Thymus (tissue), 11 donors: ENCODE data around the gene DPF1. TPM values are rescaled to one million over a fixed set of nuclear protein-coding genes. Genes with fewer than 3 reads are reported as not detected.

Experiments used
- DNase-seq, 9 donors: peaks; one replicate each; pipeline ENCODE4 v3.0.0-alpha.2; 2013; ENCODE audit warnings: low spot score in 9 of 9, low read depth in 6 of 9, missing footprints in 1 of 9
- H3K27ac ChIP-seq, 2 donors: one replicate each; pipeline ENCODE4 v1.5.1; 2013; ENCODE audit warnings: control low read depth in 1 of 2, low read depth in 1 of 2, low read length in 1 of 2, mild to moderate bottlenecking in 1 of 2, moderate library complexity in 1 of 2
- H3K27me3 ChIP-seq, 2 donors: one replicate each; pipeline ENCODE4 v1.5.1; 2013; ENCODE audit warnings: low read length in 1 of 2; ENCODE audit not compliant: control insufficient read depth in 2 of 2, insufficient read depth in 1 of 2
- H3K36me3 ChIP-seq, 2 donors: one replicate each; pipeline ENCODE4 v1.5.1; 2013; ENCODE audit warnings: low read length in 1 of 2, mild to moderate bottlenecking in 1 of 2, moderate library complexity in 1 of 2; ENCODE audit not compliant: control insufficient read depth in 2 of 2, insufficient read depth in 2 of 2
- H3K4me1 ChIP-seq, 2 donors: one replicate each; pipeline ENCODE4 v1.5.1; 2013; ENCODE audit warnings: low read length in 2 of 2; ENCODE audit not compliant: control insufficient read depth in 2 of 2, insufficient read depth in 2 of 2
- H3K4me3 ChIP-seq, 2 donors: one replicate each; pipeline ENCODE4 v1.5.1; 2013; ENCODE audit warnings: low read length in 2 of 2, control low read depth in 1 of 2, mild to moderate bottlenecking in 1 of 2
- H3K9me3 ChIP-seq, 2 donors: one replicate each; pipeline ENCODE4 v1.5.1; 2013; ENCODE audit warnings: low read length in 1 of 2, mild to moderate bottlenecking in 1 of 2; ENCODE audit not compliant: control insufficient read depth in 2 of 2, insufficient read depth in 1 of 2
- WGBS: extraction: QIAGEN DNeasy Blood & Tissue Kit; methylation state at CpG from one replicate; pipeline ENCODE4 v1.1.7; 2013; 5-methylcytosine and 5-hydroxymethylcytosine counted together
- polyA plus RNA-seq: library from polyadenylated mRNA; stranded (reverse); fragments of 200-250 nt; gene quantifications from one replicate; pipeline ENCODE4 v1.2.3, GENCODE V29; 2013
- total RNA-seq: library from RNA; stranded (reverse); fragments of 120-200 nt; gene quantifications from one replicate; pipeline ENCODE4 v1.2.4, GENCODE V29; 2013
- donor health status: healthy.

The DPF1 gene
- total and polyA plus RNA-seq, 2 donors, result 0.09 to 0.24 TPM

- H3K4me1 ChIP-seq, result peaks cover 13 to 20% of the 10 kb centered on the region in 2 donors
- no peaks in the 10 kb centered on the region for H3K9me3 ChIP-seq
- no peak overlapping the region for H3K27ac ChIP-seq
- WGBS, result 97% methylated on average over 16 of the region's 16 CpGs
- no peak overlapping the region for H3K4me3 ChIP-seq
- peaks cover 0 to 21% of the 10 kb centered on the region in 2 donors for H3K36me3 ChIP-seq
- H3K27me3 ChIP-seq, result peaks cover 26 to 38% of the 10 kb centered on the region in 2 donors
- DNase-seq, result no peak
Measured at GRCh38 chr19:38206928-38207327, 17.1 kb downstream of the DPF1 start.

DNA sequence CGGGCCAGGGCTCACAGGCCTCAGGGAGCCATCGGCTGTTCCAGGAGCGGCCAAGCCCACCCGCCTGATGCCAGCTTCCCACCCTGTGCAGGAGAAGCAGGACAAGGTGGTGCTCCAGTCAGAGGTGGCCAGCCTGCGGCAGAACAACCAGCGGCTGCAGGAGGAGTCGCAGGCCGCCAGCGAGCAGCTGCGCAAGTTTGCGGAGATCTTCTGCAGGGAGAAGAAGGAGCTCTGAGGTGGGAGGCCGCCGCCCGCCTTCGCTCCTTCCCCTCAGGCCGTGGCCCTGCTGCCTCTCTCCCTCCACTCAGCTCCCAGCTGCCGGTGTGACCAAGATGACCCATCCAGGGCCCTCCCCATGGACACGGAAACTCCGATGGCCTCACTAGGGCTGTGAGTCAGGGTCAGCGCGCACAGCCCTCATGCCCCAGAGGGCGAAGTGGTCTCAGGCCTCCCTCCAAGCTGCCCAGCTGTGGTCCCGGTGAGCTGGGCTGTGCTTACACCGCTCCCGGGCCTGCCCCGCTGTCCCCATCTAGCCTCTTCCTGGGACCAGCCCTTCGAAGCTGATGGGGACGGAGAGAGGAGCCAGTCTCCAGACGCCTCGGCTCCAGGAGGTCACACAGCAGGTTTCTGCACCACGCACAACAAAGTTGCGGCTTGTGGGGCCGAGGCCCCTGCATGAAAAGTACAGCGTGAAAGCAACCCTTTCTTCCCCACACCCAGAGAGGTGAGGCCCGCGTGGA is 17.8 kb downstream of the DPF1 start:
- H3K4me3 ChIP-seq, result no peak overlapping the region
- 94% methylated on average over 36 of the region's 36 CpGs for WGBS
- H3K9me3 ChIP-seq, result no peaks in the 10 kb centered on the region
- DNase-seq, result no peak
- peaks cover 13 to 16% of the 10 kb centered on the region in 2 donors for H3K4me1 ChIP-seq
- no peak overlapping the region for H3K27ac ChIP-seq
- H3K36me3 ChIP-seq, result peaks cover 0 to 21% of the 10 kb centered on the region in 2 donors
- H3K27me3 ChIP-seq, result peaks cover 19 to 30% of the 10 kb centered on the region in 2 donors

DNA sequence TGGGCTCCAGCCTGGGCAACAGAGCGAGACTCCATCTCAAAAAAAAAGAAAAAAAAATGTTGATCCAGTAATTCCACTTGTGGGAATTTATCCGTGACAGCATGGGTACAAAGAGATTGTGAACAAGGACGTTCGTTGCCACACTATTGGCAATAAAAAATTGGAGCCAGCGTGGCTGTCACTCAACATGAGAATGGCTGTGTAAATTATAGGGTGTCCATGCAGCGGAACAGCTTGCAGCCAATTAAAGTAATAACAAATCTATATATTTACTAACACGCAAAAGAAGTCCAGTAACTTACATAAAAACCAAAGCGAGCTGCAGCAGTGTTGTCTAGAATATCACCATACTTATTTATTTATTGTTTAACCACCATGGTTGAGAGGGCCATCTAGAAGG is 19.3 kb downstream of the DPF1 start:
- DNase-seq, result no peak
- WGBS, result 98% methylated on average over 8 of the region's 8 CpGs
- Histone ChIP-seq H3K36me3 (peaks cover 0 to 21% of the 10 kb centered on the region in 2 donors), H3K27ac (no peak overlapping the region), H3K4me1 (peaks cover 3 to 4% of the 10 kb centered on the region in 2 donors), H3K27me3 (peaks cover 8 to 16% of the 10 kb centered on the region in 2 donors), H3K9me3 (no peaks in the 10 kb centered on the region), H3K4me3 (no peak overlapping the region)

DNA sequence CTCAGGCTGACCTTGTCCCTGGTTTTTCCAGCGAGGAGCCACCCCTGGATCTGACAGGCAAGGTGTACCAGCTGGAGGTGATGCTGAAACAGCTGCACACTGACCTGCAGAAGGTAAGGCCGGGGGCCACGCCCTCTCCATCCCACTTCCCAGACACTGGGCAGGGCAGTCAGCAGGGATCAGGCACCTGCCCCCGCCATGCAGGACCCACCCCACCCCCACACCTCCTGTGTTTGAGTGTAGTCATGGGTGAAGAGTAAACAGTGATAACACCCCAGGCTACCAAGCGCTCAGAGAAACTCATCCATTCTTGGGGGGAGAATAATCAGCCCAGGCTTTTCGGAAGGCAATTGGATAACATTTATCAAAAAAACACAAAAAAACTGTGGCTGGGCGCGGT is 19.9 kb downstream of the DPF1 start:
- Histone ChIP-seq H3K9me3 (no peaks in the 10 kb centered on the region), H3K36me3 (peaks cover 0 to 21% of the 10 kb centered on the region in 2 donors), H3K4me1 (no peaks in the 10 kb centered on the region), H3K4me3 (no peak overlapping the region), H3K27me3 (peaks cover 2 to 9% of the 10 kb centered on the region in 2 donors), H3K27ac (no peak overlapping the region)
- WGBS, result 97% methylated on average over 8 of the region's 8 CpGs
- no peak for DNase-seq

DNA sequence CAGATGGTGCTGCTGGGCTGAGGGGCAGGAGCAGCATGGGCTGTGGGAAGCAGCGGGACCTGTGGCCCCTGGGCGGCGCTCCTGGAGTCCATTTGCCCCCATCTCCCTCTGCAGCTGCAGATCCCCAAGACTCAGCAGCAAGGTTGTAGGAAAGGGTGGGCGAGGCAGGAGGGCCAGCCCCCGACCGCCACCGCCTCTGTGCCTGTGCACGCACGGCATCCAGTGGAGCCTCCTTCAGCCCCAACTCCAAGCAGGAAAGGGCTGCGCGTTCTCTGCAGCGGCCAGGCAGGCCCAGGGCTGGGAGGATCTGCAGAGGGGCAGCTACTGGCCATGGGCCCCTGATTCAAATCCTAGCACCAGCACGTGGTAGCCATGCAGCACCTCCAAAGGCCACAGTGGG is 20.8 kb downstream of the DPF1 start:
- 98% methylated on average over 13 of the region's 13 CpGs for WGBS
- H3K4me3 ChIP-seq, result no peak overlapping the region
- no peak overlapping the region for H3K27ac ChIP-seq
- peaks cover 0 to 21% of the 10 kb centered on the region in 2 donors for H3K36me3 ChIP-seq
- peaks cover 0 to under 1% of the 10 kb centered on the region in 2 donors for H3K27me3 ChIP-seq
- no peak for DNase-seq
- H3K4me1 ChIP-seq, result no peaks in the 10 kb centered on the region
- H3K9me3 ChIP-seq, result no peaks in the 10 kb centered on the region

- DNase-seq, result no peak
- 98% methylated on average over 14 of the region's 14 CpGs for WGBS
- peaks cover 0 to 21% of the 10 kb centered on the region in 2 donors for H3K36me3 ChIP-seq
- H3K27me3 ChIP-seq, result no peaks in the 10 kb centered on the region
- no peaks in the 10 kb centered on the region for H3K4me1 ChIP-seq
- no peak overlapping the region for H3K27ac ChIP-seq
- H3K4me3 ChIP-seq, result no peak overlapping the region
- no peaks in the 10 kb centered on the region for H3K9me3 ChIP-seq
Measured at GRCh38 chr19:38202504-38202903, 21.5 kb downstream of the DPF1 start.

DNA sequence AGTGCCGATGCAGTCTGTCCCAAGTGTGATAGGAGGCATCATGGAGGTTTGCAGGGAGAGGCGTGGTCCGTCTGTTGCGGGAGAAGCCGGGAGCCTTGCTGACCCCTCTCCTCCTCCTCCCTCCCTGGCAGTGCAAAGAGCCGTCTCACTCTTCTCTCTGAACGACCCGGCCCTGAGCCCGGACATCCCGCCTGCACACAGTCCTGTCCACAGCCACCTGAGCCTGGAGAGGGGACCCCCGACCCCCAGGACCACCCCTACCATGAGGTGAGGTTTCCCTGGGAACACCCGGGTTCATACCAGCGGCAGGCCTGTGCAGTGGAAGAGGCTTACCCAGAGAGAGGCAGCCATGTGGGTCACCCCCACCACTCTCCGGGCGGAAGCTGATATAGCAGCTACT is 22.3 kb downstream of the DPF1 start:
- no peak overlapping the region for H3K27ac ChIP-seq
- no peaks in the 10 kb centered on the region for H3K9me3 ChIP-seq
- WGBS, result 95% methylated on average over 15 of the region's 15 CpGs
- no peak for DNase-seq
- peaks cover 0 to 21% of the 10 kb centered on the region in 2 donors for H3K36me3 ChIP-seq
- H3K27me3 ChIP-seq, result no peaks in the 10 kb centered on the region
- H3K4me3 ChIP-seq, result no peak overlapping the region
- no peaks in the 10 kb centered on the region for H3K4me1 ChIP-seq

DNA sequence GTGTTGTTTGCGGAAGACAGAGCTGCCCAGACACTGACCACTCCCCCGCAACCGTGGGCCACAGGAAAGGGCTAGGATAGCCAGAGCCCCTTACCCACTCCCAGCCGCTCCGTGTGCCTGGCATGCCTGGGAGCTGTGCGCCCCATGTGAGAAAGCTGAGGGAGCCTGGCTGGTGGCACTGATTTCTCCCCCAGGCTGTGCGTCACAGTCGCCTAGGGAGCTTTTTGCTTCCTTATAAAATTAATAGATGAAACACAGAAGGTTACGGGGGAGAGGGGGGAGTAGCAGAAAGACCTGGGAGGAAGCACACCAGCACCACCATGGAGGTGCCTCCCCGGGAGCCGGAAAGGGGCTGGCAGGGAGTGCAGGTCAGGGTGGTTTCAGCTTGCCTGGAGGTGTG is 24.7 kb downstream of the DPF1 start:
- Histone ChIP-seq H3K27ac (no peak overlapping the region), H3K36me3 (peaks cover 0 to 17% of the 10 kb centered on the region in 2 donors)
- 97% methylated on average over 11 of the region's 11 CpGs for WGBS

GRCh38 chr19:38197937-38198704 is 25.9 kb downstream of the DPF1 start:
- Histone ChIP-seq H3K4me3 (no peak overlapping the region), H3K4me1 (peaks cover 6 to 7% of the 10 kb centered on the region in 2 donors), H3K27me3 (no peaks in the 10 kb centered on the region), H3K27ac (no peak overlapping the region), H3K36me3 (peaks cover 0 to 9% of the 10 kb centered on the region in 2 donors), H3K9me3 (no peaks in the 10 kb centered on the region)
- no peak for DNase-seq
- 98% methylated on average over 25 of the region's 25 CpGs for WGBS

More for the DNA sequence above, 24.7 kb downstream of the DPF1 start:
- H3K4me1 ChIP-seq, result peaks cover 0 to 2% of the 10 kb centered on the region in 2 donors
- no peaks in the 10 kb centered on the region for H3K27me3 ChIP-seq
- no peak for DNase-seq
- H3K9me3 ChIP-seq, result no peaks in the 10 kb centered on the region
- H3K4me3 ChIP-seq, result no peak overlapping the region
